GDM1 (cell line): ENCODE results near the gene DPF3.

Experiments
- DNase-seq: peaks from one replicate; lab custom pipeline; 2025; lab: John Stamatoyannopoulos, UW

Gene DPF3

DNA sequence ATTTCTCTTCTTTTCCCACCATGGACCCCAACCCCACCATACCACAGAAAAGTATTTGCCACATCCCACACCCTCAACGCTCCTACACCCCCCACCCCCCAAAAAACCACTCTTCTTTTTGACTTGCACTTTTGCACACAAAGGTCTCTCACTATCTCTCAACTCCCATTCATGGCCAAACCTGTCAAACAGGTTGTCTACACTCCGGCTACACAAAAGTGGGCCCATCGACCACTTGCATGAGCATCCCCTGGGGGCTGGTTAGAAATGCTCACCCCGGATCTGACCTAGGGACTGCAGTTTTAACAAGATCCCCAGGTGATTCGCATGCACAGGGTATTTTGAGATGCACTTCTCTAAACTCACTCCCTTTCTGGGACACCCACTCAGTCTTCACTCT, 248.2 kb downstream of the DPF3 start:
- DNase-seq = no peak

- DNase-seq = no peak
These were observed 249.0 kb downstream of the DPF3 start for GRCh38 chr14:72644758-72645489.

GRCh38 chr14:72644038-72644437, 249.9 kb downstream of the DPF3 start:
- no peak for DNase-seq

DNA sequence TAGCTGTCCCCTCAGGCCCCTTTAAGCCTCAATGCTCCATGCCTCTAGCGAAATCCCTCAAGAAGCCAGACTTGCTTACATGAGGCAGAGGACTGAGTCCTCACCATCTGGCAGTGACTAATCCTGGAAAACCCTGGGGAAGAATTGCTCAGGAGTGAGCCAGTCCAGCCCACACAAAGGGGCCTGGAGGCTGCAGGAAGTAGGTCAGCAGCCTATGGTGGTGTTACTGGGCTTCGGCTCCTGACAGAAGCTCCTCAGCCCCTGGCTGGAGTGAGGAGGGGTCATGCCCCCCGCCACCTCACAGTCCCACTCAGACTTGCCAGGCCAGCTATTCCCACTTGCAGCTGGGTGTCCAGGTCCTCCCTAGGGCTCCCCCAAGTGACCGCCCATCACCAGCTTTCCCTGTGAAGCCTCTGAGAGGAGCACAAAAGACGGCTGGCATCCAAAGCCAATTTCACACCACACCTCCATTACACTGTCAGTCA, 250.5 kb downstream of the DPF3 start:
- DNase-seq = no peak

GRCh38 chr14:72640911-72641485, 252.9 kb downstream of the DPF3 start:
- no peak for DNase-seq

DNA sequence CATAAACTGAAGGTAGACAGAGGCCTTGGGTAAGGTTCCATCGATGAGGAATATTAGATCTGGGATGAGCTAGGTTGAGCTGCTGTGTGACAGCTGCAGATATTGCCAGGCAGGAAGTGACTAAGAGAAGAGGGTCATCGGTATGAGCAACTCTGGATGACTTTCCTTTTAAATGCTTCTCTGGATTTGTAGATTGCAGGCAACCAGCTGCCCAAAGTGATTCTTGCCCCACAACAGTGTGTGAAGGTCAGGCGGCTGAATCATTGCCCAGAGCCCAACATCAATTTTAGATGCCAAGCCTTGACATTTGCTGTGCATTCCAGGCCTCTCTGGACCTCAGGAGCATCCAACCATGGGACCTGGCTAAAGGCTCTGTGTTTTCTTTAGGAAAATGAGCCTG, 255.9 kb downstream of the DPF3 start:
- DNase-seq = no peak

GRCh38 chr14:72636871-72637270, 257.0 kb downstream of the DPF3 start:
- no peak for DNase-seq

- DNase-seq = no peak
These were observed 257.8 kb downstream of the DPF3 start for GRCh38 chr14:72636094-72636493.

DNA sequence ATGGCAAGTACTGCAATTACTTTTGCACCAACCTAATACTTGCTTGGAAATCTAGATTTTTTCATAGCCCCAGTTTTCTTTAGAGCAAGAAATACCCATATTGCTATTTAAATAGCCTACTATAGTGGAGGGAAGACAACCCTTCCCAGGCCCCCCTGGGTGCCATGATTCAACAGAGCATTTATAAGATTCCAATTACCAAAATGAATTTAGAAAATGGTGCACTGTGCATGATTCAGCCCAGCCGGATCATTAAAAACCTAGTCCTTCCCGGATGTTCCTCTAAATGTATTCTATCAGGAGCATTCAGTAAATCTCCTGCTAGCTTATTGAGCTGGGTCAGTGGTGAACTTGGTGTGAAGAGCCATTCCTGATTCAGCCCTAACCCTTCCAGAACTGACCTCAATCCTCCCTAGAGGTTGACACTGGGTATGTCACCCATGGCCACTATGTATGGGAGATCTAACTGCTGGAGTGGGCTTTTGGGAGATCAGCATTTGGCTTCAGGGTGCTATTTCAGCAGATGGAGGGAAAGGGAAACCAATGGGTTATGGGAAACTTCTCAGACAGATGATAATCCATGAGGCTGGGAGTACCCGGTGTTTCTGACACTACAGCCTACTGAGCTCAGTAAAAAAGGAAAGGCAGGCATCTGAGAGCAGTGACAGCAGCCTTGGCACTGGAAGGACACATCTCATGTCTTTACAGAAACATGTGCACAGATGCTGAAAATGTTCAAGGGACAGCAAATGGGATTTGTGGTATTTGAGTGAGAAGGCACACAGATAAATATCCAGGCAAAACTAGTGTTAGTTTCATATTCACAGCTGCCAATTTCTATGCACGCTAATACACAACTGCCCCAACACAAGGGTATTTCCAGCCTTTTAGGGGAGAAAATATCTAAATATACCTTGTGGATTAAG, 258.9 kb downstream of the DPF3 start:
- no peak for DNase-seq

DNA sequence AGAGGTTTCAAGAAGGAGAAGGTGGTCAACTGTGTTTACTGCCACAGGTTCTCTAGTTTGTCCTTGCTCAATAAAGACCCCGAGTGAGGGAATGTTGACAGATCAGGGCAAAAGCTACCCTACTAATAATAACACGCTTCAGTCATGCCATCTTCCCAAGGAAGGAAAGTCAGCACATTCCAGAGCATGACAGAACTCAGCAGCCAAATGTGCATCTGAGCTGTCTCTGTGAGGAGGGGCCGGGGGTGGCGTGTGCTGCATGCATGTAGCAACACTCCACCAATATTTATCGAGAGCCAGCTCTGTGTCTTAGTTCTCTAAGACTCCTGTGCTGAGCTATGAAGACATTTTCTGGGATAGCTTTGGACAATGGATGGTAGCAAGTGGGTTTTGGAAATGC, 260.4 kb downstream of the DPF3 start:
- DNase-seq = no peak

- no peak for DNase-seq
These were observed 261.2 kb downstream of the DPF3 start for GRCh38 chr14:72632727-72633126.

- DNase-seq = no peak
These were observed 262.5 kb downstream of the DPF3 start for GRCh38 chr14:72631401-72631800.

DNA sequence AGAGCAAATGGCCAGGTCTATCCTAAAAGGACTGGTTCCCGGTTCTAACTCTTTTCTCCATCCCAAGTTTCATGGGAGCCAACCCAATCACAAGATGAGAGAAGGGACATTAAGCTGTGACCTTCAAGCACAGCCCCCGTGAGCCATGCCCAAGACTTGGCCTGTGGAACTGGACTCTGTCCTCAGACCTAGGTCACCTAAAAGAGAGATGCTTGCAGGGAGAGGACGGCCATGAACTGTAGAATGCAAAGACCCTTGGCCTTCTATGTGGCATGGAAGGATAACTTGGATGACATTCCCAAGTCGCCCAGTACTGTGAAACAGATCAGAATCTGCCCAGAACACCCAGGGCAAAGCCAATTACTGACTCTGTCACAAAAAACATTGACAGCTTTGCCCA, 263.5 kb downstream of the DPF3 start:
- no peak for DNase-seq

GRCh38 chr14:72629534-72629933, 264.4 kb downstream of the DPF3 start:
- no peak for DNase-seq

GRCh38 chr14:72625689-72626088, 268.2 kb downstream of the DPF3 start:
- no peak for DNase-seq

GRCh38 chr14:72621387-72622065, 272.4 kb downstream of the DPF3 start:
- no peak for DNase-seq

DNA sequence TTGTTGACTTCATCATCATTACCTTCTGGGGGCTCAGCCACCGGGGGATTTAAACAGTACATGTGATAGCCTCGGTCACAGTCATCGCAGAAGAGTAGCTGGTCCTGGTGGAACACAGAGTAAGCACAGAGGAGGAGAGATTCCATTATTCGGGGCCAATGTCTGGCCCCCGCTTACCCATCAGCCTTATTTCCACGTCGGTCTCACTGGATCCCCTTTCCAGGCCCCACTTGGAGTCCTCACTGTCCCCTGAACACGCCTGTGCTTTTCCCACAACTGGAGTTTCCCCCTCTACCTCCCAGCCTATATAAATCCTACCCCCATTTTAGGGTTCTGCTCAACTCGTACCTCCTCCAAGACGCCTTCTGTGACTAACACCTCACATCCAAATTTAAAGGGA, 274.0 kb downstream of the DPF3 start:
- no peak for DNase-seq

GRCh38 chr14:72619111-72619571, 274.8 kb downstream of the DPF3 start:
- no peak for DNase-seq

GRCh38 chr14:72618424-72618823, 275.5 kb downstream of the DPF3 start:
- no peak for DNase-seq

GRCh38 chr14:72617391-72618031, 276.4 kb downstream of the DPF3 start:
- no peak for DNase-seq

DNA sequence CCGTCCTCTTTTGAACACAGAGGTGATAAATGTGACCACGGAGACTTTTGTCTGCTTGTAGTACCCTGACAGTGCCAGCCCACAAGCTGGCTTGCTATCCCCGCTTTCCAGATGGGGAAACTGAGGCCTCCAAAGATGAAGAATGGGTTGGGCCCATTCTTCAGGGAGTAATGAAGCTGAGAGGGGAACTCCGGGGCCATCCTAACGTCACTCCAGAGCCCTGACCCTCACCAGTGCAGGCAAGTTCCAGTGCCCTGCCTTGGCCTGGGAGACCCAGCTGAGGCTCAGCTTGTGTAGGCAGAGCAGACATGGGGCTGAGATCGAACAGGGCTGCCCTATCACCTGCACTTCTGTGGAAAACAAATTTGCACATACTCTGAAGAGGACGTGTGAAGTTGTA, 277.1 kb downstream of the DPF3 start:
- no peak for DNase-seq

- no peak for DNase-seq
These were observed 277.6 kb downstream of the DPF3 start for GRCh38 chr14:72616294-72616693.
